BLaER1 (cell line): Measurements from ENCODE around the gene RTN4R.
"Not testable (repeated sequence)": the region's sequence is repeated elsewhere in the genome, so short reads cannot be mapped to it uniquely, and the experiment has no call there.

Experiments used
- H3K27ac ChIP-seq: shearing (Covaris generic); formaldehyde crosslinking; 2 replicates; pipeline ENCODE4 v1.8.1; 2022
- H3K27me3 ChIP-seq: shearing (Covaris generic); formaldehyde crosslinking; 2 replicates; pipeline ENCODE4 v1.8.1; 2022
- H3K36me3 ChIP-seq: shearing (Covaris generic); formaldehyde crosslinking; 2 replicates; pipeline ENCODE4 v1.8.1; 2022
- H3K4me1 ChIP-seq: shearing (Covaris generic); formaldehyde crosslinking; 2 replicates; pipeline ENCODE4 v1.8.1; 2022
- H3K4me2 ChIP-seq: shearing (Covaris generic); formaldehyde crosslinking; 2 replicates; pipeline ENCODE4 v1.8.1; 2022
- H3K4me3 ChIP-seq: shearing (Covaris generic); formaldehyde crosslinking; 2 replicates; pipeline ENCODE4 v1.8.1; 2022
- H3K9ac ChIP-seq: shearing (Covaris generic); formaldehyde crosslinking; 2 replicates; pipeline ENCODE4 v1.8.1; 2022
- H3K9me3 ChIP-seq: shearing (Covaris generic); formaldehyde crosslinking; 2 replicates; pipeline ENCODE4 v1.8.1; 2022
- H4K20me1 ChIP-seq: shearing (Covaris generic); formaldehyde crosslinking; 2 replicates; pipeline ENCODE4 v1.8.1; 2022
- Cebpa-rat ChIP-seq: shearing (Covaris generic); IDR thresholded peaks from 2 replicates; pipeline ENCODE4 v1.8.1; 2022

The RTN4R gene

DNA sequence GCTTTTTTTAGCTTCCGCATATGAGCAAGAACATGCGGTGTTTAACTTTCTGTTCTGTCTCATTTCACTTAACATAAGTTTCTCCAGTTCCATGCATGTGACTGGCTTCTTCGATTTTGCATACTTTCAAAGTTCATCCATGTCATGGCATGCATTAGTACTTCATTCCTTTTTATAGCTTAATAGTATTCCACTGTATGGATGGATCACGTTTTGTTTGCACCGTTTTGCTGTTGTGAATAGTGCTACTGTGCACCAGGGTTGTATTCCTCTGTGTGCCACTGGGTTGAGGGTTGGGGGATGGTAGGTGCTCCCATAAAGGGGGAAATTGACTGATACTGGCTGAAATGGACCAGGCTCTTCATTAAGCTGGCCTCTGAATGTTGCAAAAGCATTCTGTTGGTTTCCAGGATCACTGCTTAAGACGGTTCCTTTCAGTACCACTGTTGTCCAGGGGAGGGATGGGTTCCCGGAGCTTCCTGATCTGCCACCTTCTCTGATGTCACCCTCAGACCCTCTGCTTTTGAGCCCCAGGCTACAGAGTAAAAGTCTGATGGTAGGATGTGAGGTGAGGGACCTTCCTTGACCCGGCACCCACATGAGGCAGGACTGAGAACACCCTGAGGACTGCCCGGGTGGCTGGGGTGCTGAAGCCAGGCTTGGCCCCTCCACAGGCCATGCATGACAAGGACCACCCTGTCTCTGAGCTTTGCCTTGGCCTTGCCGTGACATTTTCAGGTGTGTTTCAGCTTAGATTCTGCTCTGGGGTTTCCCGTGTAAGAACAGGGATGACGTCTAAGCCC lies 27.3 kb upstream of the RTN4R start:
- H3K27me3 ChIP-seq = no peaks in the 10 kb centered on the region

DNA sequence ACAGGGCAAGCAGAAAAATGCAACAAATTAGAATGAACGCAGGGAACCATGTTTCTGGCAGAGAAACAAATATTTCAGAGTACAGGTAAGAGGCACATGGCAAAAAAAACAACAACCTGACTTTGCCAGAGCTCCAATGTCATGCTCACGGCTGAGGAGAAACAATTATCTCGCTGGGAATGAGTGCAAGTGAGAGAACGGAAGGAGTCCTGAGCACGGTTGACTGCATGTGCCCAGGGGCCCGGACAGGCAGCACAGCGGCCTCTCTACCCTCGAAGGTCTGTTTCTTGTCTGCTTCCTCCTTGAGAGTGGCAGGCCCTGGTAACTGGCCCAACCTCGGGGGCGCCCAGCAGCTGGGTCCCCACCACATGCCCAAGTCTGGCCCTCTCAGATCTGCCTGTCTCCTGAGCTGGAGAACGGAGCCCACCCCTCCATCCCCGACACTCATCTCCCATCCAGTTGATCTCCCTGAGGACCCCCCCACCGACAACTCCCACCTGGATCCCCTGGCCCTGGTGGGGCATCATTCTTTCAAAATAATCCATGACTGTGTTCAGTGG lies 24.6 kb upstream of the RTN4R start:
- Histone ChIP-seq H3K9ac (no peak overlapping the region), H3K4me3 (no peak overlapping the region), H3K36me3 (no peaks in the 10 kb centered on the region), H3K4me1 (peaks cover 42% of the 10 kb centered on the region), H3K27ac (no peak overlapping the region), H3K27me3 (no peaks in the 10 kb centered on the region), H4K20me1 (no peaks in the 10 kb centered on the region), H3K9me3 (no peaks in the 10 kb centered on the region), H3K4me2 (peak overlapping the region; percentile 40)
- no peak for TF ChIP-seq Cebpa-rat

More for the DNA sequence above, 27.3 kb upstream of the RTN4R start:
- no peaks in the 10 kb centered on the region for H4K20me1 ChIP-seq
- H3K27ac ChIP-seq = no peak overlapping the region
- H3K4me2 ChIP-seq = no peak overlapping the region
- no peak overlapping the region for H3K4me3 ChIP-seq
- no peaks in the 10 kb centered on the region for H3K36me3 ChIP-seq
- no peak overlapping the region for H3K9ac ChIP-seq
- no peak for TF ChIP-seq Cebpa-rat
- peaks cover 47% of the 10 kb centered on the region for H3K4me1 ChIP-seq
- H3K9me3 ChIP-seq = no peaks in the 10 kb centered on the region

DNA sequence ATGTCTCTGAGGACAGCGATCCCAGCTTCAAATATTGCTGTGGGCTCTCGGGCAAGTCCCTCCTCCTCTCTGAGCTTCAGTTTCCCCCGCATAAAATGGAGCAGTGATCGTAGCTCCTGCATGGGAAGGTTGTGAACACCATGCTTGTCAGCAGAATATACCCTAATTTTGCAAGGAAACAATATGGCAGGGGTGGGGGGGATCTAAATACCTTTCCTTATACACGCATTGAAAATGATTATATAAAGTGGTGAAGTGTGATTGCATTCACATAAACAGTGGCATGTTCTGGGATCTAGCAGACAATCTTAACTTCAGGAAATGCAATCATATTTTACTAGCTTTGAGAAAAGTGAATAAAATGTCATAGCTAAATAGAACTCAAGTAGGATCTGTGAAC lies 24.0 kb upstream of the RTN4R start:
- TF ChIP-seq Cebpa-rat = no peak

DNA sequence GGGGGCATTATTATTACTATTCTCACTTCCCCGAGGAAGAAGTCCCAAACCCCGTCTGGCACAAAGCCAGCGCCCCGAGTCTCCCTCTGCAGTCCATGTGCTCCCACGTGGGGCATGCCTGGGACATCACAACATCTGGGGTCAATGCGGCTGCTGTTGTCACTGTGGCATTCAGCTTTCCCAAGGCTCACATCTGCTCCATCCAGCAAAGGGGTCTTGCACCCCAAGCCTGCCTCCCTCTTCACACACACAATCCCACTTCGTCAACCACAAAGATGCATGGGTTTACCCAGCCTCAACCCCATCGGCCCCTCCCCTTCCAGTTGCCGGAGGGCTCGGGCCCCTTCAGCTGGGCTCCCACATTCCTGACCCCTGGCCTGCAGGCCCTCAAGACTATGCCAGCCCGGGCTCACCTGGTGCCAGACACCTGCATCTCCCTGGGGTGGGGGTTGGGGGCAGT lies 23.5 kb upstream of the RTN4R start:
- no peak overlapping the region for H3K9ac ChIP-seq
- H3K36me3 ChIP-seq = no peaks in the 10 kb centered on the region
- H4K20me1 ChIP-seq = no peaks in the 10 kb centered on the region
- 0 out of 2 replicates have a peak overlapping the region, but pooled peaks have one; percentile 3 for H3K4me2 ChIP-seq
- no peaks in the 10 kb centered on the region for H3K9me3 ChIP-seq
- H3K4me3 ChIP-seq = no peak overlapping the region
- H3K27me3 ChIP-seq = no peaks in the 10 kb centered on the region
- H3K4me1 ChIP-seq = peaks cover 53% of the 10 kb centered on the region
- TF ChIP-seq Cebpa-rat = no peak
- no peak overlapping the region for H3K27ac ChIP-seq

More for the DNA sequence above, 24.0 kb upstream of the RTN4R start:
- Histone ChIP-seq H3K9ac (no peak overlapping the region), H4K20me1 (no peaks in the 10 kb centered on the region), H3K4me1 (peaks cover 48% of the 10 kb centered on the region), H3K27ac (no peak overlapping the region), H3K36me3 (no peaks in the 10 kb centered on the region), H3K4me3 (no peak overlapping the region), H3K27me3 (no peaks in the 10 kb centered on the region), H3K4me2 (0 out of 2 replicates have a peak overlapping the region, but pooled peaks have one; percentile 3), H3K9me3 (no peaks in the 10 kb centered on the region)

DNA sequence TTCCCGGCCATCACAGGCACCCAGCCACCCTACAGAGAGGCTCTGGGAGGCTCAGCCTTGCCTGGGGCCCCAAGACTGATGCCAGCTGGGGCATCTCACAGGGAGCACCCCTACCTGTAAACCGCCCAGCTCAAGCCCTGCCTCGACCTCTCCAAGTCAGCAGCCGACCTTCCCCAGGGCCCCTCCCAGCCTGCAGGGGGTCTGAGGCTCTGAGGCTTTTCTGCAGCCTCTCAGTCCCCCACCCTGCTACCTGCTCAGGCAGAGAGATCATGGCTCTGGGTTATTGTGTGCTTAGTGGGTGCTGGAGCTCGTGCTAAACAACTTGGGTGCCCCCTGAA lies 23.1 kb upstream of the RTN4R start:
- no peak for TF ChIP-seq Cebpa-rat
- Histone ChIP-seq H3K9me3 (no peaks in the 10 kb centered on the region), H3K36me3 (no peaks in the 10 kb centered on the region), H3K27me3 (no peaks in the 10 kb centered on the region), H3K4me2 (no peak overlapping the region), H4K20me1 (no peaks in the 10 kb centered on the region), H3K9ac (no peak overlapping the region), H3K4me3 (no peak overlapping the region), H3K27ac (no peak overlapping the region), H3K4me1 (peaks cover 57% of the 10 kb centered on the region)

DNA sequence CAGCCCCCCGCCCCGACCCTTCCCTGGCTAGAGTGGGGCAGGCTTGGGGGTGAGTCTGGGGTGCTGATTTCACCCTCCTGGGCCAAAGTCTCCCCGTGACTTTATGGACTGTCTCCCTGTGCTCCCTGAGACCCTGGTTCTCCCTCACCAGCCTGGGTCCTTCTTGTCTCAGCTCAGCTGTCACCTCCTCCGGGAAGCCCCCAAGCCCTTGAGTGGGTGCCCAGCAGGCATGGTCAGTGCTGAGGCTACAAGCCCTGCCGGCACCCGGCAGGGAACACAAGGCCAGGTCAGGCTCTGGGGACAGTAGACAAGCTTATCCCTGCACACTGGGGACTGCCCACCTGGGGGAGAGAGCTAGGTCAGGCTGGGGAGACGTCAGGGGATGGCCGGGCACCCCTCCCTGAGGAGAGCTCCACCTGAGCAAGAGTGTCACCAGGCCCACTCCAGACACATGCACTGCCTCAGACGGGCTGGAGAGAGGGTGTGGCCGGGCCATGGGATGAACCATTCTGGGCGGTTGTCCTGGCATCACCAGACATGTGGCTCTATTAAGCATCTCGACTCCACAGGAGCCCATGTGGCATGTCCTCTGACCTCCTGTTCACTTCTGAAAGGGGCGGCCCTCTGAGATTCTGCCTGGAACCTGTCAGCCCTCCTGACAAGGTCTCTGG lies 22.6 kb upstream of the RTN4R start:
- Histone ChIP-seq H3K27ac (0 out of 2 replicates have a peak overlapping the region, but pooled peaks have one; percentile 7), H3K4me2 (no peak overlapping the region), H3K9ac (no peak overlapping the region), H3K27me3 (no peaks in the 10 kb centered on the region), H4K20me1 (no peaks in the 10 kb centered on the region), H3K4me1 (peaks cover 62% of the 10 kb centered on the region), H3K36me3 (no peaks in the 10 kb centered on the region), H3K4me3 (no peak overlapping the region), H3K9me3 (no peaks in the 10 kb centered on the region)
- TF ChIP-seq Cebpa-rat = no peak

DNA sequence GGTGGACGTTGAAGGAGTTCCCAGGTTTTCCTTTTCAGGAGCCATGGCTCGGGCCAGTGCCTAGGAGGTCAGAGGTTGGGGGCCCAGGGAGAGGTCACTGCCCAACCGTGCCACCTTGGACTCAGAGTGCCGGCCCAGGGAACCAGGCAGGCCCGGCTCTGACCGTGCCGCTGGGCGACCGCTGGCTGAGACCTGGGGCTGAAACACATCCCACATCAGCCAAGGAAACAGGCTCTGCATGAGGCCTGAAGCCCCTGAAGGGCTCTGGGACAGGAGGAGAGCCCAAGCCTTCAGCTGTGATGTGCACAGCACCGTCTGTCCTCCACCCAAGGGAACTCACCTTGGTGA lies 21.9 kb upstream of the RTN4R start:
- Histone ChIP-seq H3K4me3 (no peak overlapping the region), H3K9ac (no peak overlapping the region), H3K27me3 (no peaks in the 10 kb centered on the region), H3K27ac (0 out of 2 replicates have a peak overlapping the region, but pooled peaks have one; percentile 7), H3K4me2 (0 out of 2 replicates have a peak overlapping the region, but pooled peaks have one; percentile 7), H4K20me1 (no peaks in the 10 kb centered on the region), H3K36me3 (no peaks in the 10 kb centered on the region), H3K4me1 (peaks cover 69% of the 10 kb centered on the region), H3K9me3 (no peaks in the 10 kb centered on the region)
- TF ChIP-seq Cebpa-rat = no peak

DNA sequence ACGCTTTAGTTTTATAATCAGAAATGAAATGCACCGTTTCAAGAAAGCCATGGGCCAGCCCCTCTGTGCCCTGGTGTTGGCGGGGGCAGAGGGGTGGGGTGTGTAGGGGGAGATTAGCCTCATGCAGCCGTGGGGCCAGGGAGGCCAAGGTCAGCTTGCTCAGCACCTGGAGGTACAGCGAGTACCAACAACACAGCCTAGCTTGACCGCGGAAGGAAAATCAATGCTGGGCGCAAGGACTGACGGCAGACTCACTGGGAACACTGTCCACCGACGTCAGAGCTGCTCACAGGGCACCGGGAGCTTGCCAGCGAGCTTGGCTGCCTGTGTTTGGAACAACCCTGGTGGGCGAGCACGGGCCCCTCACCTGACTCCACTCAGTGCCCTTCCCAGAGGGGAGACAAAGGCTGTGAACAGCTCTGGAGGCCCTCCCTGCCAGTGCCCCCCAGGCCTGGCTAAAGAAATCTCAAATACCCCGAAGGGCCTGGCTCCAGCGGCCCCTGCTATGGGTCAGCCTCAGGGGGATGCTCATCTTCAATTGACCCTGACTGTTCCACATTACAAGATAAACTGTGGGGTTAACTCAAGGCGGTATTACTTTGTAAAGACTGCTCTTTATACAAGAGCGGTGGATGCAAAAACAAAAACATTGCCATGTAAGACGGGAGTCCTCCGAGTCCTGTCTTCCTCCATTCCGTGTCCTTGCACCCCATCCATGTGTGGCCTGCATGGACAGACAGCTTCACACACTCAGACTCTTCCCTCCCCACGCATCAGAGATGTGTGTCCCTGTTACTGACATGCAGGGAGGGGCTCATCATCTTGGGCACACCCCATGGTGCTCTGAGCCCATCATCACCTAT lies 21.3 kb upstream of the RTN4R start:
- H4K20me1 ChIP-seq, H3K36me3 ChIP-seq, H3K4me3 ChIP-seq, H3K27me3 ChIP-seq, H3K9me3 ChIP-seq, H3K9ac ChIP-seq, H3K4me2 ChIP-seq: not testable (repeated sequence)
- peaks cover 75% of the 10 kb centered on the region for H3K4me1 ChIP-seq
- peak overlapping the region; percentile 6; the same call in 1 of the 2 replicates for H3K27ac ChIP-seq

DNA sequence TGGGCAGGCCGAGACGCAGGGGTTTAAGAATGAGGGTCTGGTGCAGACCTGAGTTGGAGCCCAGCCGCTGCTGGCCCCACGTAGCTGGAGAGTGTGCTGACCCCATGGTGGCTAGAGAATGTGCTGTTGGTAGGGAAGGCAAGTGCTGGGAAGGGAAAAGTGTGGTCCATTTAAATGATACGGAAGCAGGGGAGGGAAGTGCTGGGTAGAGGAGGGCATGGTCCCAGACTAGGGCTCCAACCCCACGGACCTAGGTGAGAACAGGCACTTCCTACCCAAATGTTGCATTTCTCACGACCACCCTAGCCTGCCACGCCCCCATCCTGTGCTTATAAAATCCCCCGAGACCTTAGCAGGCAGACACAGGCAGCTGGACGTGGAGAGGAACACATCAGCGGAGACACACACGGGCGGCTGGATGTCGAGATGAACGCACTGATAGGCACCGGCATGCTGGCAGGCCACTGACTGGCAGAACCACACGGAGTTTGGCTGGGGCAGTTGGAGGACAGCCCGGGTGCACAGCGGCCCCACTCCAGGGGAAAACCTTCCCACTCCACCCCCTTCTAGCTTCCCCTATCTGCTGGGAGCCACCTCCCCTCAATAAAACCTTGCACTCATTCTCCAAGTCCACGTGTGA lies 18.8 kb upstream of the RTN4R start:
- H3K4me2 ChIP-seq = peak overlapping the region; percentile 84
- not testable (repeated sequence) for H3K27me3 ChIP-seq

DNA sequence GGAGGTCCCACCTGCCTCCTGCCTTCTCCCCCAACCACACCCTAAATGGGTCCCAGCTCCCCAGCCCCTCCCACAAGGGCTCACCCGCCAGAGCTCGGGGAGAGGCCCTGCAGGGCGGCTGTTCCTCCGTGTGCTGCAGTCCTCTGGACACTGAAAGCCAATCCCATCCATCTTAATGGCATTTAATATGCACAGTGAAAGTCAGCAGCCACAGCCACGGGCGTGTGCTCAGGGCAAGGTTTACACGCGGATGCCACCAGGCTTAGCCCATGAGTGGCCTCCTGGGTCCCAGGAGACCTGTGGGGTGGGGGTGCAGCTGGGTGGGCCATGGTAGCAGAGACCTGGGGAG lies 18.2 kb upstream of the RTN4R start:
- H4K20me1 ChIP-seq, H3K27me3 ChIP-seq, H3K36me3 ChIP-seq, H3K9me3 ChIP-seq, H3K4me3 ChIP-seq: not testable (repeated sequence)
- peak overlapping the region; percentile 24; the same call in 1 of the 2 replicates for H3K9ac ChIP-seq
- peak overlapping the region; percentile 55 for H3K27ac ChIP-seq
- H3K4me1 ChIP-seq = peaks cover 88% of the 10 kb centered on the region
- H3K4me2 ChIP-seq = peak overlapping the region; percentile 84

More for the DNA sequence above, 18.8 kb upstream of the RTN4R start:
- not testable (repeated sequence) for H3K9me3 ChIP-seq, H3K36me3 ChIP-seq, H3K4me3 ChIP-seq, H4K20me1 ChIP-seq
- H3K27ac ChIP-seq = peak overlapping the region; percentile 59
- H3K4me1 ChIP-seq = peaks cover 87% of the 10 kb centered on the region
- peak overlapping the region; percentile 24; the same call in 1 of the 2 replicates for H3K9ac ChIP-seq

DNA sequence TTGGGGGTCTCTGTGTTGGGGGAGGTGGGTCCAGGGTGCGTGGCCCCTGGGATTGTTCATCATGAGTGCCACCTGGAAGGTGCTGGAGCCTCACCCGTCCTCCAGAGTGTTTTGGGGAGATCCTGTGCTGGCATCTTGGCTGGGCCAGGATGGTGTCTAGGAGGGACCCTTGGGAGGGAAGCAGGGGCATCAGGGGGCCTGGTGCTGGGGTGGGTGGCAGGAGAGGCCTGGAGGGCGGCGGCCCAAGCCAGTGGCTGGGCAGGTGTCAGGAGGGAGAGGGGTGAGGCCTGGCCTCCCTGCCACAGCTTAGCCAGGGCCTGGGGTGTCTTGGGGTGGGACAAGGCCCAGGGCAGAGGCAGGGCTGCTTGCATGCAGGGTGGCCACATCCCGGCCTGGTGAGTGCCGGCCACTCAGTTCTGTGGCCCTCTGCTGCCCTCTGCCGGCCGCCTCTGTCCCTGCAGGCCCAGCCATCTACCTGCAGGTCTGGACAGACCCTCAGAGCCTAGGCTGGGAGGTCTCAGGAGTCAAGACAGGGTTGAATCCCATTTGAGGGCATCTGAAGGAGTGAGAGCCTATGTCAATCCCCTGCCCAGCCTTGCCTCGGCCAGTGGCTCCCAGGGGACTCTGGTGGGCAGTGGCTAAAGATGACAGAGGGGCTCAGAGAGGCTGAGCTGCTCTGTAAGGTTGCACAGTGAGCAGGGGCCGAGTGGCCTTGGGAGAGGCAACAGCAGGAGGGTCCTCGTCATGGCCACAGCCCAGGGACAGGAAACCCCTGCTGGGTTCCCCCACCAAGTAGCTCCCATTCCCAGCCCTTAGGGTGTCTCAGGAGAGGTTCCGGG lies 17.6 kb upstream of the RTN4R start:
- not testable (repeated sequence) for H3K36me3 ChIP-seq, H3K27me3 ChIP-seq, H4K20me1 ChIP-seq, H3K4me3 ChIP-seq, H3K9me3 ChIP-seq
- Histone ChIP-seq H3K4me1 (peaks cover 82% of the 10 kb centered on the region), H3K27ac (peak overlapping the region; percentile 69), H3K9ac (peak overlapping the region; percentile 34; the same call in 1 of the 2 replicates), H3K4me2 (peak overlapping the region; percentile 84)
